ENCODE data around the gene OSBP.
A peak's percentile ranks its signal among the peaks of the same experiment; 100 is the strongest.
"Not testable (repeated sequence)": the region's sequence is repeated elsewhere in the genome, so short reads cannot be mapped to it uniquely, and the experiment has no call there.

Gene OSBP

GRCh38 chr11:59553323-59553722, 62.3 kb downstream of the OSBP start:
- no peak for DNase-seq (ENCODE audit: low spot score)

GRCh38 chr11:59552844-59553243, 62.7 kb downstream of the OSBP start:
- DNase-seq (ENCODE audit: low spot score) = no peak

- peak; percentile 41 for DNase-seq (ENCODE audit: low spot score)
Measured at GRCh38 chr11:59551659-59552521, 63.7 kb downstream of the OSBP start.

GRCh38 chr11:59550842-59551658, 64.5 kb downstream of the OSBP start:
- peak; percentile 39 for DNase-seq (ENCODE audit: low spot score)

- DNase-seq (ENCODE audit: low spot score) = peak; percentile 86
Measured at GRCh38 chr11:59550368-59550841, 65.2 kb downstream of the OSBP start.

- DNase-seq (ENCODE audit: low spot score) = no peak
Measured at GRCh38 chr11:59548309-59548656, 67.3 kb downstream of the OSBP start.

- DNase-seq (ENCODE audit: low spot score) = not testable (repeated sequence)
Measured at GRCh38 chr11:59547605-59548308, 67.8 kb downstream of the OSBP start.

- DNase-seq (ENCODE audit: low spot score) = no peak
Measured at GRCh38 chr11:59545179-59546020, 70.2 kb downstream of the OSBP start.

- DNase-seq (ENCODE audit: low spot score) = no peak
Measured at GRCh38 chr11:59544869-59545178, 70.8 kb downstream of the OSBP start.

GRCh38 chr11:59543713-59544112, 71.9 kb downstream of the OSBP start:
- DNase-seq (ENCODE audit: low spot score) = not testable (repeated sequence)

- no peak for DNase-seq (ENCODE audit: low spot score)
Measured at GRCh38 chr11:59542142-59542810, 73.3 kb downstream of the OSBP start.

- DNase-seq (ENCODE audit: low spot score) = no peak
Measured at GRCh38 chr11:59534676-59535075, 80.9 kb downstream of the OSBP start.

- DNase-seq (ENCODE audit: low spot score) = no peak
Measured at GRCh38 chr11:59532620-59533019, 83.0 kb downstream of the OSBP start.

- no peak for DNase-seq (ENCODE audit: low spot score)
Measured at GRCh38 chr11:59528711-59529110, 86.9 kb downstream of the OSBP start.

Data from AG20443 (cell line).